Measurements from ENCODE around the gene MAPKAP1.

Gene MAPKAP1

GRCh38 chr9:125706651-125707471, at the start of gene MAPKAP1:
Gene MAPKAP1 (minus strand): TSS chr9:125707208. CDS start chr9:125672574, 34,634 bp downstream.
- peak; percentile 78 to 87 (median 79) for DNase-seq

- no peak for DNase-seq
Observed at GRCh38 chr9:125756518-125756917, 49.5 kb upstream of the MAPKAP1 start.

GRCh38 chr9:125755340-125755739, 48.3 kb upstream of the MAPKAP1 start:
- no peak for DNase-seq

- DNase-seq: no peak
Observed at GRCh38 chr9:125754096-125754495, 47.1 kb upstream of the MAPKAP1 start.

GRCh38 chr9:125752070-125752628, 45.1 kb upstream of the MAPKAP1 start:
- no peak for DNase-seq

GRCh38 chr9:125750627-125751011, 43.6 kb upstream of the MAPKAP1 start:
- no peak for DNase-seq

- no peak for DNase-seq
Observed at GRCh38 chr9:125749951-125750626, 43.1 kb upstream of the MAPKAP1 start.

- no peak for DNase-seq
Observed at GRCh38 chr9:125749287-125749935, 42.4 kb upstream of the MAPKAP1 start.

- no peak for DNase-seq
Observed at GRCh38 chr9:125748446-125749099, 41.6 kb upstream of the MAPKAP1 start.

- peak in 1 of 4 experiments; percentile 21 for DNase-seq
Observed at GRCh38 chr9:125747765-125748445, 40.9 kb upstream of the MAPKAP1 start.

- DNase-seq: peak in 2 of 4 experiments; percentile 7 to 48
Observed at GRCh38 chr9:125747053-125747764, 40.2 kb upstream of the MAPKAP1 start, which contains the start of gene PBX3. Gene PBX3 (plus strand): TSS chr9:125747373.

- DNase-seq: peak in 1 of 4 experiments; percentile 67
Observed at GRCh38 chr9:125746774-125747052, 39.7 kb upstream of the MAPKAP1 start.

- peak; percentile 67 to 89 (median 76) for DNase-seq
Observed at GRCh38 chr9:125746017-125746773, 39.2 kb upstream of the MAPKAP1 start.

- DNase-seq: no peak
Observed at GRCh38 chr9:125745682-125746016, 38.6 kb upstream of the MAPKAP1 start.

GRCh38 chr9:125745018-125745417, 38.0 kb upstream of the MAPKAP1 start:
- no peak for DNase-seq

- no peak for DNase-seq
Observed at GRCh38 chr9:125744616-125745015, 37.6 kb upstream of the MAPKAP1 start.

- no peak for DNase-seq
Observed at GRCh38 chr9:125743682-125744428, 36.8 kb upstream of the MAPKAP1 start.

GRCh38 chr9:125742657-125743056, 35.6 kb upstream of the MAPKAP1 start:
- no peak for DNase-seq

- no peak for DNase-seq
Observed at GRCh38 chr9:125739436-125739835, 32.4 kb upstream of the MAPKAP1 start.

GRCh38 chr9:125732562-125732961, 25.6 kb upstream of the MAPKAP1 start:
- DNase-seq: no peak
